ENCODE results near the gene HOXC12. TPM values are rescaled to one million over a fixed set of nuclear protein-coding genes. Genes with fewer than 3 reads are reported as not detected.

HOXC12 gene
- total RNA-seq, 1 donor from 2014 or later: not detected

- Histone ChIP-seq H3K36me3 (ENCODE audit: control insufficient read depth, insufficient read depth, low read length) (no peaks in the 10 kb centered on the region), H3K4me3 (ENCODE audit: low read depth, low read length) (no peak overlapping the region), H3K27me3 (ENCODE audit: control insufficient read depth, insufficient read depth, low read length) (peaks cover 67% of the 10 kb centered on the region)
- no peak for TF ChIP-seq CTCF (IDR thresholded peaks at IDR 0.05; ENCODE audit: insufficient read depth, low read length, severe bottlenecking)
- DNase-seq (ENCODE audit: low read depth): no peak
- no peak for FAIRE-seq
Measured at GRCh38 chr12:53928054-53928835, 26.5 kb upstream of the HOXC12 start.

- no peak for FAIRE-seq
- Histone ChIP-seq H3K4me3 (ENCODE audit: low read depth, low read length) (no peak overlapping the region), H3K36me3 (ENCODE audit: control insufficient read depth, insufficient read depth, low read length) (no peaks in the 10 kb centered on the region), H3K27me3 (ENCODE audit: control insufficient read depth, insufficient read depth, low read length) (peaks cover 74% of the 10 kb centered on the region)
- TF ChIP-seq CTCF (IDR thresholded peaks at IDR 0.05; ENCODE audit: insufficient read depth, low read length, severe bottlenecking): no peak
- DNase-seq (ENCODE audit: low read depth): no peak
Measured at GRCh38 chr12:53929527-53929926, 25.2 kb upstream of the HOXC12 start.

- Histone ChIP-seq H3K36me3 (ENCODE audit: control insufficient read depth, insufficient read depth, low read length) (no peaks in the 10 kb centered on the region), H3K27me3 (ENCODE audit: control insufficient read depth, insufficient read depth, low read length) (peaks cover 73% of the 10 kb centered on the region), H3K4me3 (ENCODE audit: low read depth, low read length) (no peak overlapping the region)
- TF ChIP-seq CTCF (IDR thresholded peaks at IDR 0.05; ENCODE audit: insufficient read depth, low read length, severe bottlenecking): no peak
- FAIRE-seq (no peak), DNase-seq (ENCODE audit: low read depth) (no peak)
Measured at GRCh38 chr12:53930591-53931255, 24.0 kb upstream of the HOXC12 start.

GRCh38 chr12:53931844-53932581 is 22.7 kb upstream of the HOXC12 start:
- H3K27me3 ChIP-seq (ENCODE audit: control insufficient read depth, insufficient read depth, low read length): peaks cover 72% of the 10 kb centered on the region
- DNase-seq (ENCODE audit: low read depth) (no peak), FAIRE-seq (no peak)
- no peak for TF ChIP-seq CTCF (IDR thresholded peaks at IDR 0.05; ENCODE audit: insufficient read depth, low read length, severe bottlenecking)
- no peaks in the 10 kb centered on the region for H3K36me3 ChIP-seq (ENCODE audit: control insufficient read depth, insufficient read depth, low read length)
- no peak overlapping the region for H3K4me3 ChIP-seq (ENCODE audit: low read depth, low read length)

GRCh38 chr12:53932915-53933314 is 21.8 kb upstream of the HOXC12 start:
- FAIRE-seq: no peak
- H3K27me3 ChIP-seq (ENCODE audit: control insufficient read depth, insufficient read depth, low read length): peaks cover 73% of the 10 kb centered on the region
- H3K36me3 ChIP-seq (ENCODE audit: control insufficient read depth, insufficient read depth, low read length): no peaks in the 10 kb centered on the region
- H3K4me3 ChIP-seq (ENCODE audit: low read depth, low read length): no peak overlapping the region
- no peak for TF ChIP-seq CTCF (IDR thresholded peaks at IDR 0.05; ENCODE audit: insufficient read depth, low read length, severe bottlenecking)
- no peak for DNase-seq (ENCODE audit: low read depth)

All from bronchial epithelial cell (primary cell).